ENCODE measurements around the gene KLHL34. TPM values are rescaled to one million over a fixed set of nuclear protein-coding genes. Genes with fewer than 3 reads are reported as not detected.

Gene KLHL34
- total RNA-seq, 2 donors from 2014 or later = 0.56 to 0.58 TPM

GRCh38 chrX:21620234-21620633 lies 37.9 kb downstream of the KLHL34 start:
- Mint-ChIP-seq H3K4me3 (no peak overlapping the region), H3K36me3 (ENCODE audit: low read depth) (no peaks in the 10 kb centered on the region), H3K4me1 (no peaks in the 10 kb centered on the region), H3K27me3 (no peaks in the 10 kb centered on the region), H3K27ac (no peak overlapping the region), H3K9me3 (no peaks in the 10 kb centered on the region)
- ATAC-seq (replicated peaks) = no peak

- no peak overlapping the region for H3K4me3 Mint-ChIP-seq
- H3K9me3 Mint-ChIP-seq = no peaks in the 10 kb centered on the region
- H3K36me3 Mint-ChIP-seq (ENCODE audit: low read depth) = no peaks in the 10 kb centered on the region
- no peak for ATAC-seq (replicated peaks)
- no peaks in the 10 kb centered on the region for H3K27me3 Mint-ChIP-seq
- no peak overlapping the region for H3K27ac Mint-ChIP-seq
- H3K4me1 Mint-ChIP-seq = no peaks in the 10 kb centered on the region
Observed at GRCh38 chrX:21616386-21616785, 41.7 kb downstream of the KLHL34 start.

- H3K4me3 Mint-ChIP-seq = no peak overlapping the region
- no peaks in the 10 kb centered on the region for H3K4me1 Mint-ChIP-seq
- no peak for ATAC-seq (replicated peaks)
- no peak overlapping the region for H3K27ac Mint-ChIP-seq
- H3K36me3 Mint-ChIP-seq (ENCODE audit: low read depth) = peaks cover 6% of the 10 kb centered on the region
- no peaks in the 10 kb centered on the region for H3K9me3 Mint-ChIP-seq
- H3K27me3 Mint-ChIP-seq = no peaks in the 10 kb centered on the region
Observed at GRCh38 chrX:21612154-21612553, 46.0 kb downstream of the KLHL34 start.

GRCh38 chrX:21610168-21610567 lies 48.0 kb downstream of the KLHL34 start:
- no peaks in the 10 kb centered on the region for H3K4me1 Mint-ChIP-seq
- no peak overlapping the region for H3K27ac Mint-ChIP-seq
- H3K9me3 Mint-ChIP-seq = no peaks in the 10 kb centered on the region
- no peak for ATAC-seq (replicated peaks)
- H3K4me3 Mint-ChIP-seq = no peak overlapping the region
- no peaks in the 10 kb centered on the region for H3K27me3 Mint-ChIP-seq
- peaks cover 6% of the 10 kb centered on the region for H3K36me3 Mint-ChIP-seq (ENCODE audit: low read depth)

GRCh38 chrX:21606002-21606401 lies 52.1 kb downstream of the KLHL34 start:
- Mint-ChIP-seq H3K4me1 (no peaks in the 10 kb centered on the region), H3K4me3 (no peak overlapping the region), H3K36me3 (ENCODE audit: low read depth) (peaks cover 6% of the 10 kb centered on the region), H3K9me3 (no peaks in the 10 kb centered on the region), H3K27me3 (no peaks in the 10 kb centered on the region), H3K27ac (no peak overlapping the region)
- ATAC-seq (replicated peaks) = no peak

Other genes with a start within 250 kb of the KLHL34 start
- not detected for gene SMPX, start 99.8 kb upstream of the KLHL34 start, total RNA-seq
- gene MBTPS2, start 181.3 kb upstream of the KLHL34 start, total RNA-seq = 1 to 10 TPM; 2.6 to 3.2 TPM
- under 1 TPM; 0.39 to 0.56 TPM for gene YY2, start 197.7 kb upstream of the KLHL34 start, total RNA-seq